Nephron progenitor cell (in vitro differentiated cells): ENCODE results near the gene DAPP1.

ENCODE experiments used
- DNase-seq: peaks from one replicate; pipeline ENCODE4 v3.0.0; 2021
- H3K27ac Mint-ChIP-seq: 2 replicates; pipeline ENCODE4 v1.8.0; 2021; ENCODE audit warnings: mild to moderate bottlenecking, moderate library complexity, mixed read lengths
- H3K27me3 Mint-ChIP-seq: 2 replicates; pipeline ENCODE4 v1.8.0; 2021; ENCODE audit warnings: mild to moderate bottlenecking, low read depth, mixed read lengths; ENCODE audit not compliant: poor library complexity
- H3K36me3 Mint-ChIP-seq: 2 replicates; pipeline ENCODE4 v1.8.0; 2021; ENCODE audit warnings: low read depth, mixed read lengths
- H3K4me1 Mint-ChIP-seq: 2 replicates; pipeline ENCODE4 v1.8.0; 2021; ENCODE audit warnings: mixed read lengths
- H3K4me3 Mint-ChIP-seq: 2 replicates; pipeline ENCODE4 v1.8.0; 2021; ENCODE audit warnings: mild to moderate bottlenecking, moderate library complexity, mixed read lengths
- H3K9me3 Mint-ChIP-seq: 2 replicates; pipeline ENCODE4 v1.8.0; 2021; ENCODE audit warnings: mild to moderate bottlenecking, moderate library complexity, mixed read lengths
- CTCF ChIP-seq: fragments of 200-600 bp; sonication (generic); IDR thresholded peaks from 2 replicates; pipeline ENCODE4 v1.5.0; 2021; ENCODE audit warnings: antibody characterized with exemption

Gene DAPP1

GRCh38 chr4:99817309-99817890 lies 773 bp downstream of the DAPP1 start:
- H3K4me1 Mint-ChIP-seq: peaks cover 11% of the 10 kb centered on the region
- no peak overlapping the region for H3K4me3 Mint-ChIP-seq
- H3K27ac Mint-ChIP-seq: no peak overlapping the region
- H3K36me3 Mint-ChIP-seq: no peaks in the 10 kb centered on the region
- H3K9me3 Mint-ChIP-seq: peaks cover 4% of the 10 kb centered on the region
- peaks cover 21% of the 10 kb centered on the region for H3K27me3 Mint-ChIP-seq
- TF ChIP-seq CTCF: no peak
- no peak for DNase-seq

- H3K27ac Mint-ChIP-seq: no peak overlapping the region
- H3K9me3 Mint-ChIP-seq: peaks cover 11% of the 10 kb centered on the region
- no peak for DNase-seq
- peaks cover 11% of the 10 kb centered on the region for H3K4me1 Mint-ChIP-seq
- no peak overlapping the region for H3K4me3 Mint-ChIP-seq
- TF ChIP-seq CTCF: no peak
- H3K36me3 Mint-ChIP-seq: no peaks in the 10 kb centered on the region
- H3K27me3 Mint-ChIP-seq: peaks cover 21% of the 10 kb centered on the region
Observed at GRCh38 chr4:99818661-99819060, 2.0 kb downstream of the DAPP1 start.

DNA sequence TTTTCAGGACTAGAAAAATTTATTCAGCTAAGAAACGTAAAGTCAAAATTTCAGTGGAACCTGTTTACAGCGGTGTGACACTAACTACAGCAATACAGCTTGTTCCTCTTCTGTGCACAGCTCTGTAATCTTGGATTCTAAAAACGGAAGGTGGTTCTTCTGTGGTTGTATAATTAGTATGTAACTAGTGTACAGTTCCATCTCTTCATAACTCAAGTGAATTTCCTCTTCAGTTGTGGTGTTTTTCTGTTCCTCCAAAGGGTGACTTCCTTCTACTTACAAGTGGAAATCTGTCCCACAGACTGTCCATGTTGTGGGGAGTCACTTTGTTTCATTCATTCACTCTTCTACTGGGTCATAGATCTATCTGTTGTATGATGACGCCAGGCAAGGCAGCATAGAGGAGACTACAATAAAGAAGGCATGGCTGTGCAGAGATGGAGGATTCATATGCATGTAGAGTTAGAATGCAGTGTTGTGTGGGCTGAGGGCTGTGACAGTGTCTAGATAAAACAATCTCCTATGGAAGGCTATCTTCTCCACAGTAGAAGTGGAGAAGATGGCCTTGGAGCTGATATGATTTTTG lies 5.4 kb downstream of the DAPP1 start:
- TF ChIP-seq CTCF: no peak
- no peak for DNase-seq
- Mint-ChIP-seq H3K27ac (no peak overlapping the region), H3K36me3 (no peaks in the 10 kb centered on the region), H3K9me3 (peaks cover 11% of the 10 kb centered on the region), H3K4me1 (peaks cover 2% of the 10 kb centered on the region), H3K4me3 (no peak overlapping the region), H3K27me3 (peaks cover 16% of the 10 kb centered on the region)

DNA sequence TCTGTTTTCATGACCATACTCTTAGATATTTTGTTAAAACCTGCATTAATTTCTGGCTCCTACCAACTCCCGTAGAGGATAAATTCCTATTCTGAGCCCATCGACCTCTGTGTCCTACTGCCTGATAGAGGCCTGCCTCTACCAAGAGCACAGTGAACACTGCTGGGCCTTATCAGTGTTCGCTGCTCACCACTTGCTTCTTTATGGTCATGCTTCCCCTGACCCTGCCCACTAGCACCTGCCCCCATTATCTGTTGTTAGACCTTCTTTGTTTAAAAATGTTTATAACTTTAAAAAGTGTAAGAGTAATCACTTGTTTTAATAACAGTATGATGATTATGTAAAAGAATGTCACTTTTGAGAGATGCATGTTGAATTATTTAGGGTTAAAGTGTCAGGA lies 6.1 kb downstream of the DAPP1 start:
- Mint-ChIP-seq H3K4me3 (no peak overlapping the region), H3K9me3 (peaks cover 11% of the 10 kb centered on the region), H3K36me3 (no peaks in the 10 kb centered on the region), H3K4me1 (no peaks in the 10 kb centered on the region), H3K27me3 (peaks cover 18% of the 10 kb centered on the region), H3K27ac (no peak overlapping the region)
- no peak for TF ChIP-seq CTCF
- no peak for DNase-seq

DNA sequence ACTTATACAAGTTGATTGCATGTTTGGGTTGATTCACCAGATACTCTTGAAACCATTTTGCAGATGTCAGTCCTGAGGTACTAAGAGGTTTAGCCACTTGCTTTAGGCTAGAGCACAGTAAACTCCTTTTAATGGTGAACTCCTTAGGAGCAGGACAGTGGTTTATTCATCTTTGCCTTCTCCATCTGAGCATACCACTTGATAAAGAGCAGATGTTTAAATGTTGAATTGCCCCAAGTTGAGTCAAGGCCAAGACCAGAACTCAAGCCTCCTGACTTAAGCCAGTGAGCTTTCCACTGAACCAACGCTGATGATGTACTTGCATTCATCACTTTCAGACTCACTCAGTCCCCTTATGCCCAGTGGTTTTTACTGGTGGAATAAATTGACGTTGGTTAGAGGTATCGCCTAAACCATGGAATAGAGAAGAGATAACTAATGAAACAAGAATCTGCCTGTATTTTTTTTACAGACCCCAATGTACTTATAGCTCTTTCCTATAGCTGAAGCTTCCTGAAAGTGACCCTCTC lies 7.5 kb downstream of the DAPP1 start:
- DNase-seq: no peak
- Mint-ChIP-seq H3K36me3 (no peaks in the 10 kb centered on the region), H3K27me3 (peaks cover 9% of the 10 kb centered on the region), H3K27ac (no peak overlapping the region), H3K4me3 (no peak overlapping the region), H3K4me1 (no peaks in the 10 kb centered on the region), H3K9me3 (peaks cover 11% of the 10 kb centered on the region)
- TF ChIP-seq CTCF: no peak

DNA sequence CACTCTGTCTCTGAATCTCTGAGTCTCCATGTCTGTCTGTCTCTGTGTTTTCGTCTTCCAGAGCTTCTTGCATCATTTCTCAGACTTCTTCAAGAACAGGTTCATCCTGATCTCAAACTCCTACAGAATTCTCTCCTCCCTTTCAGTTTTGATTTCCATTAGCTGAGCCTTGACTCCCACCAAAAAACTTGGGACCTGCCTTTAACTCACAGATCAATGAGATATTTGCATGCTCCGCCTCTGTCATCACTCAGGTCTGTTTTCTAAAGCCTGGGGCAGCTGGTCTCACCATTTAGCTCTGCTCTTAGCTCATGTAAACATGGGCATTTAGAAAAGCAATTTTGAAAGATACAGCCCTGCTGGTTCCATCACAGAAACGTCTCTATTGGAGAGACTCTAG lies 8.6 kb downstream of the DAPP1 start:
- H3K4me3 Mint-ChIP-seq: no peak overlapping the region
- H3K4me1 Mint-ChIP-seq: no peaks in the 10 kb centered on the region
- no peaks in the 10 kb centered on the region for H3K36me3 Mint-ChIP-seq
- peaks cover 11% of the 10 kb centered on the region for H3K9me3 Mint-ChIP-seq
- H3K27ac Mint-ChIP-seq: no peak overlapping the region
- TF ChIP-seq CTCF: no peak
- peaks cover 9% of the 10 kb centered on the region for H3K27me3 Mint-ChIP-seq
- DNase-seq: no peak
